Naive thymus-derived CD4-positive, alpha-beta T cell (primary cell): ENCODE results near the gene RNF40. TPM values are rescaled to one million over a fixed set of nuclear protein-coding genes. Genes with fewer than 3 reads are reported as not detected.

Experiments used
- ATAC-seq: fragments of 150-1000 bp; cut with Tn5 transposase; 2 replicates; pipeline ENCODE4 v1.10.0; 2021; ENCODE audit warnings: mild to moderate bottlenecking, moderate library complexity
- CTCF ChIA-PET: fragments of 350-600 bp; sonication (Branson Sonifier 250); formaldehyde crosslinking; loops from one replicate; lab custom pipeline; 2021; ENCODE audit warnings: antibody characterized with exemption; lab: Charles Lee
- POLR2A ChIA-PET: fragments of 350-600 bp; sonication (Branson Sonifier 250); formaldehyde crosslinking; loops from one replicate; lab custom pipeline; 2021; ENCODE audit warnings: antibody characterized with exemption, inconsistent platforms; lab: Charles Lee
- DNase-seq, 9 donors: peaks; one replicate each; pipeline versions ENCODE4 v3.0.0 to v3.0.0-alpha.2; 2020 to 2022; ENCODE audit warnings: mixed read lengths in 1 of 9
- H3K27ac ChIP-seq: one replicate; pipeline ENCODE4 v1.7.0; 2013; ENCODE audit warnings: mild to moderate bottlenecking, low read depth, low read length, moderate library complexity
- H3K27me3 ChIP-seq, 2 donors: one replicate each; pipeline ENCODE4 v1.7.0; 2013; ENCODE audit warnings: low read length in 2 of 2, mild to moderate bottlenecking in 2 of 2, moderate library complexity in 2 of 2; ENCODE audit not compliant: control insufficient read depth in 2 of 2, insufficient read depth in 2 of 2
- H3K36me3 ChIP-seq, 3 experiments: 1 replicate in 2 of 3; 2 replicates in 1 of 3; pipeline ENCODE4 v1.7.0; 2013; ENCODE audit warnings: low read length in 3 of 3, mild to moderate bottlenecking in 3 of 3, moderate library complexity in 1 of 3; ENCODE audit not compliant: insufficient read depth in 3 of 3, control insufficient read depth in 2 of 3
- H3K4me1 ChIP-seq, 2 donors: one replicate each; pipeline ENCODE4 v1.7.0; 2013; ENCODE audit warnings: low read length in 2 of 2, mild to moderate bottlenecking in 2 of 2, moderate library complexity in 1 of 2; ENCODE audit not compliant: control insufficient read depth in 2 of 2, insufficient read depth in 2 of 2
- H3K4me3 ChIP-seq: 2 replicates; pipeline ENCODE4 v1.7.0; 2013; ENCODE audit warnings: mild to moderate bottlenecking, low read length
- H3K9me3 ChIP-seq, 3 experiments: 1 replicate in 2 of 3; 2 replicates in 1 of 3; pipeline ENCODE4 v1.7.0; 2013; ENCODE audit warnings: low read length in 3 of 3; ENCODE audit not compliant: control insufficient read depth in 2 of 3
- H3K27ac Mint-ChIP-seq, 9 donors: one replicate each; pipeline ENCODE4 v1.8.0; 2020 to 2022; ENCODE audit warnings: mixed read lengths in 9 of 9, mild to moderate bottlenecking in 8 of 9, moderate library complexity in 5 of 9, inconsistent platforms in 2 of 9
- H3K27me3 Mint-ChIP-seq, 5 donors: one replicate each; pipeline ENCODE4 v1.8.0; 2021 to 2022; ENCODE audit warnings: mixed read lengths in 5 of 5, mild to moderate bottlenecking in 1 of 5
- H3K36me3 Mint-ChIP-seq, 5 donors: one replicate each; pipeline ENCODE4 v1.8.0; 2020 to 2022; ENCODE audit warnings: mixed read lengths in 5 of 5, mild to moderate bottlenecking in 3 of 5, inconsistent platforms in 1 of 5
- H3K4me1 Mint-ChIP-seq, 7 donors: one replicate each; pipeline ENCODE4 v1.8.0; 2020 to 2022; ENCODE audit warnings: mixed read lengths in 7 of 7, mild to moderate bottlenecking in 3 of 7, inconsistent platforms in 1 of 7
- H3K4me3 Mint-ChIP-seq, 10 donors: one replicate each; pipeline ENCODE4 v1.8.0; 2020 to 2022; ENCODE audit warnings: mild to moderate bottlenecking in 10 of 10, mixed read lengths in 10 of 10, moderate library complexity in 6 of 10, inconsistent platforms in 2 of 10
- H3K9me3 Mint-ChIP-seq, 11 donors: one replicate each; pipeline ENCODE4 v1.8.0; 2020 to 2022; ENCODE audit warnings: mixed read lengths in 11 of 11, mild to moderate bottlenecking in 4 of 11, inconsistent platforms in 1 of 11, moderate library complexity in 1 of 11
- intact Hi-C, 2 donors: fragments of 100-400 bp; cut with micrococcal nuclease; formaldehyde crosslinking; loops; one replicate each; pipeline ENCODE4 v1.15.1; 2023
- polyA plus RNA-seq, 2 donors: library from polyadenylated mRNA; unstranded; fragments of 300-500 nt; fragmentation: Illumina TruSeq; gene quantifications; one replicate each; pipeline ENCODE4 v1.2.3, GENCODE V29; 2021
- total RNA-seq, 6 experiments: library from RNA in 5 of 6; stranded (reverse) in 5 of 6; gene quantifications; 1 replicate in 5 of 6; 2 replicates in 1 of 6; pipeline ENCODE4 v1.2.3 and lab custom pipeline; 2021 to 2026

The RNF40 gene
- total and polyA plus RNA-seq, 7 experiments from 2014 or later, result 19.4 to 122 (median 87.7) TPM

GRCh38 chr16:30738984-30739951, 22.9 kb upstream of the RNF40 start:
- Mint-ChIP-seq H3K4me1 (peaks cover 6 to 15% (median 9%) of the 10 kb centered on the region in 7 donors), H3K36me3 (peaks cover 7 to 45% (median 19%) of the 10 kb centered on the region in 5 donors), H3K4me3 (no peak overlapping the region), H3K27ac (peak overlapping the region in 1 of 9 donors; percentile 33), H3K9me3 (no peaks in the 10 kb centered on the region), H3K27me3 (no peaks in the 10 kb centered on the region)
- intact Hi-C loops, result no loop called here
- CTCF ChIA-PET, result no interaction called here
- Histone ChIP-seq H3K27me3 (no peaks in the 10 kb centered on the region), H3K36me3 (peaks cover 17 to 72% (median 23%) of the 10 kb centered on the region in 3 experiments), H3K27ac (no peak overlapping the region), H3K9me3 (no peaks in the 10 kb centered on the region), H3K4me1 (no peaks in the 10 kb centered on the region), H3K4me3 (no peak overlapping the region)
- no peak for ATAC-seq
- POLR2A ChIA-PET, result no interaction called here
- DNase-seq, result no peak

GRCh38 chr16:30740364-30741251, 21.5 kb upstream of the RNF40 start:
- H3K27me3 Mint-ChIP-seq, result no peaks in the 10 kb centered on the region
- H3K36me3 Mint-ChIP-seq, result peaks cover 7 to 41% (median 23%) of the 10 kb centered on the region in 5 donors
- Histone ChIP-seq H3K4me1 (no peaks in the 10 kb centered on the region), H3K9me3 (no peaks in the 10 kb centered on the region), H3K4me3 (no peak overlapping the region), H3K36me3 (peaks cover 14 to 66% (median 16%) of the 10 kb centered on the region in 3 experiments), H3K27ac (peak overlapping the region; percentile 4), H3K27me3 (no peaks in the 10 kb centered on the region)
- ChIA-PET POLR2A (no interaction called here), CTCF (interaction anchor here (0.7 kb wide), 1 partner anchor 25 kb away, joined by 3 read pairs; no protein-coding TSS in a partner anchor)
- no peak overlapping the region for H3K4me3 Mint-ChIP-seq
- no peaks in the 10 kb centered on the region for H3K9me3 Mint-ChIP-seq
- DNase-seq, result no peak
- H3K27ac Mint-ChIP-seq, result peak overlapping the region in 7 of 9 donors; percentile 3 to 87 (median 55)
- intact Hi-C loops, result no loop called here
- no peak for ATAC-seq
- peaks cover 6 to 19% (median 9%) of the 10 kb centered on the region in 7 donors for H3K4me1 Mint-ChIP-seq

GRCh38 chr16:30741461-30741914, 20.6 kb upstream of the RNF40 start:
- ChIA-PET POLR2A (no interaction called here), CTCF (no interaction called here)
- DNase-seq, result no peak
- H3K9me3 ChIP-seq, result no peaks in the 10 kb centered on the region
- no peak overlapping the region for H3K27ac ChIP-seq
- Mint-ChIP-seq H3K27ac (peak overlapping the region in 3 of 9 donors; percentile 4 to 71 (median 55)), H3K4me1 (peaks cover 6 to 19% (median 9%) of the 10 kb centered on the region in 7 donors), H3K9me3 (no peaks in the 10 kb centered on the region), H3K4me3 (no peak overlapping the region), H3K27me3 (no peaks in the 10 kb centered on the region), H3K36me3 (peaks cover 7 to 32% (median 19%) of the 10 kb centered on the region in 5 donors)
- no peaks in the 10 kb centered on the region for H3K27me3 ChIP-seq
- H3K4me3 ChIP-seq, result no peak overlapping the region
- ATAC-seq, result no peak
- intact Hi-C loops, result no loop called here
- H3K4me1 ChIP-seq, result no peaks in the 10 kb centered on the region
- peaks cover 7 to 57% (median 10%) of the 10 kb centered on the region in 3 experiments for H3K36me3 ChIP-seq

- Mint-ChIP-seq H3K27ac (peak overlapping the region in 2 of 9 donors; percentile 39 to 63), H3K4me3 (no peak overlapping the region), H3K27me3 (no peaks in the 10 kb centered on the region), H3K4me1 (peaks cover 13 to 30% (median 18%) of the 10 kb centered on the region in 7 donors), H3K36me3 (peaks cover 0 to 20% (median 14%) of the 10 kb centered on the region in 5 donors), H3K9me3 (peaks cover 0 to 3% (median 0%) of the 10 kb centered on the region in 11 donors)
- Histone ChIP-seq H3K36me3 (peaks cover 0 to 35% (median 0%) of the 10 kb centered on the region in 3 experiments), H3K9me3 (no peaks in the 10 kb centered on the region), H3K4me1 (peaks cover 0 to 6% of the 10 kb centered on the region in 2 donors), H3K27me3 (no peaks in the 10 kb centered on the region), H3K4me3 (no peak overlapping the region), H3K27ac (no peak overlapping the region)
- CTCF ChIA-PET, result no interaction called here
- ATAC-seq, result no peak
- intact Hi-C loops, result no loop called here
- no peak for DNase-seq
- POLR2A ChIA-PET, result no interaction called here
Measured at GRCh38 chr16:30743716-30744115, 18.4 kb upstream of the RNF40 start.

GRCh38 chr16:30744183-30744582, 17.9 kb upstream of the RNF40 start:
- H3K9me3 ChIP-seq, result no peaks in the 10 kb centered on the region
- peaks cover 0 to 21% (median 14%) of the 10 kb centered on the region in 5 donors for H3K36me3 Mint-ChIP-seq
- H3K4me3 ChIP-seq, result no peak overlapping the region
- CTCF ChIA-PET, result no interaction called here
- H3K27ac Mint-ChIP-seq, result peak overlapping the region in 2 of 9 donors; percentile 12 to 28
- H3K4me1 Mint-ChIP-seq, result peaks cover 15 to 30% (median 21%) of the 10 kb centered on the region in 7 donors
- ATAC-seq (no peak), DNase-seq (no peak)
- H3K27me3 ChIP-seq, result no peaks in the 10 kb centered on the region
- peaks cover 0 to 30% (median 0%) of the 10 kb centered on the region in 3 experiments for H3K36me3 ChIP-seq
- H3K27ac ChIP-seq, result no peak overlapping the region
- H3K9me3 Mint-ChIP-seq, result peaks cover 0 to 3% (median 0%) of the 10 kb centered on the region in 11 donors
- intact Hi-C loops, result no loop called here
- peaks cover 0 to 6% of the 10 kb centered on the region in 2 donors for H3K4me1 ChIP-seq
- H3K4me3 Mint-ChIP-seq, result no peak overlapping the region
- POLR2A ChIA-PET, result interaction anchor here (0.7 kb wide), 1 partner anchor 15 kb away, joined by 3 read pairs; no protein-coding TSS in a partner anchor
- H3K27me3 Mint-ChIP-seq, result no peaks in the 10 kb centered on the region

GRCh38 chr16:30745082-30745481, 17.0 kb upstream of the RNF40 start:
- Mint-ChIP-seq H3K4me1 (peaks cover 20 to 37% (median 30%) of the 10 kb centered on the region in 7 donors), H3K4me3 (peak overlapping the region in 1 of 10 donors; percentile 23), H3K27me3 (no peaks in the 10 kb centered on the region), H3K27ac (peak overlapping the region in 6 of 9 donors; percentile 1 to 48 (median 16)), H3K36me3 (peaks cover 0 to 25% (median 14%) of the 10 kb centered on the region in 5 donors), H3K9me3 (peaks cover 0 to 3% (median 0%) of the 10 kb centered on the region in 11 donors)
- CTCF ChIA-PET, result no interaction called here
- H3K4me1 ChIP-seq, result peaks cover 4 to 6% of the 10 kb centered on the region in 2 donors
- POLR2A ChIA-PET, result no interaction called here
- no peaks in the 10 kb centered on the region for H3K9me3 ChIP-seq
- no peak for ATAC-seq
- intact Hi-C loops, result no loop called here
- no peak for DNase-seq
- H3K27me3 ChIP-seq, result no peaks in the 10 kb centered on the region
- H3K4me3 ChIP-seq, result no peak overlapping the region
- peaks cover 0 to 24% (median 0%) of the 10 kb centered on the region in 3 experiments for H3K36me3 ChIP-seq
- no peak overlapping the region for H3K27ac ChIP-seq
